Natural killer cell treated with Interleukin-12 subunit alpha and Interleukin-12 subunit beta and Interleukin-15 and Interleukin-18, amount 100 ng/mL, for 72 hours (primary cell): ENCODE data around the gene LMO1. TPM values are rescaled to one million over a fixed set of nuclear protein-coding genes. Genes with fewer than 3 reads are reported as not detected.

Source experiments
- ATAC-seq, 2 donors: fragments of 150-1000 bp; cut with Tn5 transposase in 1 of 2; sonication (Bioruptor Pico), chemical (Tn5 transposase) in 1 of 2; 2 replicates each; pipeline ENCODE4 v1.10.0; 2021
- DNase-seq: peaks from one replicate; pipeline ENCODE4 v3.0.0; 2022; ENCODE audit warnings: low spot score
- H3K27ac Mint-ChIP-seq, 2 donors: 1 replicate in 1 of 2; 2 replicates in 1 of 2; pipeline ENCODE4 v1.8.0; 2022; ENCODE audit warnings: mixed read lengths in 2 of 2, mild to moderate bottlenecking in 1 of 2, moderate library complexity in 1 of 2
- H3K27me3 Mint-ChIP-seq, 2 donors: 1 replicate in 1 of 2; 2 replicates in 1 of 2; pipeline ENCODE4 v1.8.0; 2022; ENCODE audit warnings: mixed read lengths in 2 of 2
- H3K36me3 Mint-ChIP-seq: one replicate; pipeline ENCODE4 v1.8.0; 2022; ENCODE audit warnings: mixed read lengths
- H3K4me1 Mint-ChIP-seq, 2 donors: 1 replicate in 1 of 2; 2 replicates in 1 of 2; pipeline ENCODE4 v1.8.0; 2022; ENCODE audit warnings: low read depth in 2 of 2, mixed read lengths in 2 of 2, mild to moderate bottlenecking in 1 of 2
- H3K4me3 Mint-ChIP-seq: one replicate; pipeline ENCODE4 v1.8.0; 2022; ENCODE audit warnings: mixed read lengths
- H3K9me3 Mint-ChIP-seq: 2 replicates; pipeline ENCODE4 v1.8.0; 2022; ENCODE audit warnings: mixed read lengths
- total RNA-seq, 2 donors: library from RNA; stranded (reverse); gene quantifications; one replicate each; pipeline ENCODE4 v1.2.3, GENCODE V29; 2022

LMO1 gene
- total RNA-seq, 2 donors from 2014 or later = not detected

DNA sequence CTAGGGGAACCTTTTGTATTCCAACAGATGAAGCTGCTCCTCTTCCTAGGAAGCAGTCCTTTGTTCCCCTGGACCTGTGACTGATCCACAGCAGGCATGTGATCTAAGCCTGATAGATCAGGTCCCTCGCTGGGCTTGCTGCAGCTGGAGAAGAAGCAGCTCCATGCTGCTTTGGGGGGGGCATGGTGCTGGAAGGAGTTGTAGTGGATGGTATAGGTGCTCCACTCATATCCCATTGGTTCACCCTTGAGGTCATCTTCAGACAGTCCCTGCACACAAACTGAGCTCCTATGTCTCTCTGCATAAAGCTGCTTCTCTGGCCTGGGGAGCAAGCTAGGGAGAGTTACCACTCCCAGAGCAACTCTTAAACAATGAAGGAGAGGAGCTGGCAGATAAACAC lies 85.4 kb downstream of the LMO1 start:
- peak in 1 of 2 donors; percentile 50 for ATAC-seq
- H3K36me3 Mint-ChIP-seq = no peaks in the 10 kb centered on the region
- H3K27ac Mint-ChIP-seq = no peak overlapping the region
- H3K27me3 Mint-ChIP-seq = peaks cover 19 to 45% of the 10 kb centered on the region in 2 donors
- no peaks in the 10 kb centered on the region for H3K4me1 Mint-ChIP-seq
- H3K4me3 Mint-ChIP-seq = no peak overlapping the region
- no peak for DNase-seq
- H3K9me3 Mint-ChIP-seq = no peaks in the 10 kb centered on the region

DNA sequence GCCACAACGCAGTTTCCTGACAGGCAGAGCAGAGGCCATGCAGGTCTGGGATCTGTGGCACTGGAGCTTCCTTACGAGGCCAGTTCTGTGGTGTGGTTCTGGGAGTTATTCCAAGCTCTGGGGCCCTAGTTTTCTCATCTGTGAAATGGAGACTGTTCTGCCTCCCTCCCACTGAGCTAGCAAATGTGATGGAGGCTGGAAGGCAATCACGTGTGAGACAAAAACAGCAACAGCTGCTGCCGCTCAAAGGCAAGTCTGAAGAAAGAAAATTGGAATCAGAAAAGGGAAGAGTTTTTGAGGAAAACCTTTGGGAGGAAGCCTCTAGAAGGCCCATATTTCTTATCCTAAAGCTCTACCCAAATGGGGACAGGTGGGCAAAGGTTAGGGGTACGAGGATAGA lies 86.5 kb downstream of the LMO1 start:
- Mint-ChIP-seq H3K4me3 (no peak overlapping the region), H3K36me3 (no peaks in the 10 kb centered on the region), H3K4me1 (no peaks in the 10 kb centered on the region), H3K9me3 (no peaks in the 10 kb centered on the region), H3K27ac (no peak overlapping the region), H3K27me3 (peaks cover 19 to 42% of the 10 kb centered on the region in 2 donors)
- no peak for DNase-seq
- ATAC-seq = no peak

Other genes with a start within 250 kb of the LMO1 start
- not detected for gene TUB, start 182.7 kb downstream of the LMO1 start, total RNA-seq
- gene RIC3, start 94.9 kb downstream of the LMO1 start, total RNA-seq = 1 to 10 TPM; 1.4 to 4.3 TPM